K562 (cell line): ENCODE results near the gene FAM120B. TPM values are rescaled to one million over a fixed set of nuclear protein-coding genes. Genes with fewer than 3 reads are reported as not detected.

Experiments
- ATAC-seq: fragments of 200-7000 bp; cut with Tn5 transposase; 3 replicates; pipeline ENCODE4 v1.9.1; 2020; ENCODE audit warnings: moderate library complexity
- BruUV-seq: library from RNA; stranded (reverse); fragments of 400-500 nt; replicated peaks from 2 replicates; lab custom pipeline; 2021; lab: Mats Ljungman, UMichigan
- CTCF ChIA-PET: fragments of 300-600 bp; formaldehyde crosslinking; extraction: SDS; loops from one replicate; lab custom pipeline; 2021; ENCODE audit warnings: low intra/inter-chr PET ratio; lab: Yijun Ruan, JAX
- POLR2A ChIA-PET: fragments of 300-600, 350-650 bp; sonication (Branson Sonifier 250); formaldehyde crosslinking; extraction: SDS; loops from one replicate; lab custom pipeline; 2021; ENCODE audit warnings: antibody characterized with exemption, inconsistent platforms; lab: Yijun Ruan, JAX
- DNase-seq, 4 experiments: peaks; one replicate each; pipeline versions ENCODE4 v3.0.0 to v3.0.0-alpha.2; 2011 to 2018; ENCODE audit warnings: low spot score in 3 of 4, mixed read lengths in 3 of 4; ENCODE audit errors: extremely low read depth in 1 of 4
- FAIRE-seq: peaks from 2 replicates; lab custom pipeline; 2011; peaks lifted over from hg19 to GRCh38; lab: Jason Lieb, UNC
- H2AFZ ChIP-seq: 2 replicates; pipeline ENCODE4 v1.6.0; 2011; ENCODE audit warnings: low read depth, low read length, control low read depth, inconsistent platforms
- H3K27ac ChIP-seq: fragments of 200-600 bp; 3 replicates; pipeline ENCODE4 v1.8.0; 2011; ENCODE audit warnings: low read depth, mild to moderate bottlenecking, control low read depth, inconsistent platforms, low read length, moderate library complexity, mixed read lengths; ENCODE audit errors: extremely low read depth
- H3K27me3 ChIP-seq, 2 experiments: fragments of 300-600 bp in 1 of 2; 2 replicates in 1 of 2; 3 replicates in 1 of 2; pipeline versions ENCODE4 v1.6.0 to v1.8.0; 2011; ENCODE audit warnings: inconsistent platforms in 2 of 2, low read length in 2 of 2, mild to moderate bottlenecking in 1 of 2, mixed read lengths in 1 of 2, moderate library complexity in 1 of 2; ENCODE audit not compliant: control insufficient read depth in 2 of 2, insufficient read depth in 2 of 2
- H3K36me3 ChIP-seq: fragments of 300-600 bp; 3 replicates; pipeline ENCODE4 v1.8.0; 2011; ENCODE audit warnings: mild to moderate bottlenecking, low read length, inconsistent platforms; ENCODE audit not compliant: control insufficient read depth, insufficient read depth
- H3K4me1 ChIP-seq, 2 experiments: fragments of 200-600 bp in 1 of 2; replicated peaks in 1 of 2; 2 replicates in 1 of 2; 3 replicates in 1 of 2; pipeline versions ENCODE4 v1.5.1 to v1.8.0; 2011; ENCODE audit warnings: inconsistent platforms in 2 of 2, low read length in 2 of 2, mild to moderate bottlenecking in 1 of 2, mixed read lengths in 1 of 2, moderate library complexity in 1 of 2; ENCODE audit not compliant: control insufficient read depth in 2 of 2, insufficient read depth in 2 of 2
- H3K4me2 ChIP-seq: 2 replicates; pipeline ENCODE4 v1.6.1; 2011; ENCODE audit warnings: low read length, control low read depth, inconsistent platforms, mixed read lengths; ENCODE audit not compliant: insufficient read depth
- H3K4me3 ChIP-seq: fragments of 200-600 bp; sonication (generic), shearing (Covaris generic); 2 replicates; pipeline ENCODE4 v1.5.1; 2016; ENCODE audit warnings: control low read depth, inconsistent platforms
- H3K79me2 ChIP-seq: fragments of 200-600 bp; 3 replicates; pipeline ENCODE4 v1.8.0; 2011; ENCODE audit warnings: low read length, inconsistent platforms; ENCODE audit not compliant: control insufficient read depth, insufficient read depth
- H3K9ac ChIP-seq, 2 experiments: 2 replicates each; pipeline versions ENCODE4 v1.6.0 to v1.6.1; 2011; ENCODE audit warnings: low read depth in 2 of 2, low read length in 2 of 2, control low read depth in 1 of 2, inconsistent platforms in 1 of 2, mild to moderate bottlenecking in 1 of 2, mixed read lengths in 1 of 2; ENCODE audit not compliant: insufficient read depth in 1 of 2
- H3K9me1 ChIP-seq: one replicate; pipeline ENCODE4 v1.6.0; 2011; ENCODE audit warnings: inconsistent platforms, mild to moderate bottlenecking, low read length, moderate library complexity; ENCODE audit not compliant: control insufficient read depth, insufficient read depth
- H3K9me3 ChIP-seq: replicated peaks from 2 replicates; pipeline ENCODE4 v1.5.1; 2011; ENCODE audit warnings: low read depth, low read length, inconsistent platforms; ENCODE audit not compliant: control insufficient read depth, insufficient read depth
- H4K20me1 ChIP-seq: replicated peaks from 2 replicates; pipeline ENCODE4 v1.6.1; 2011; ENCODE audit warnings: low read length, inconsistent platforms, mixed read lengths; ENCODE audit not compliant: control insufficient read depth, insufficient read depth
- ARID2 ChIP-seq: fragments of 450-650 bp; IDR thresholded peaks from 2 replicates; pipeline ENCODE4 v1.6.1; 2017; ENCODE audit warnings: antibody characterized with exemption, mild to moderate bottlenecking
- C11orf30 ChIP-seq: fragments of 450-650 bp; IDR thresholded peaks from 2 replicates; pipeline ENCODE4 v1.6.1; 2016; ENCODE audit warnings: low read depth, mild to moderate bottlenecking
- CHCHD3 ChIP-seq: fragments of 250-450 bp; sonication (Bioruptor Pico); IDR thresholded peaks from 2 replicates; pipeline ENCODE4 v2.1.2; 2022; ENCODE audit warnings: mild to moderate bottlenecking
- DACH1 ChIP-seq: fragments of 450-650 bp; IDR thresholded peaks from 2 replicates; pipeline ENCODE4 v1.6.1; 2018; ENCODE audit not compliant: partially characterized antibody
- FOSL1 ChIP-seq: fragments of 200-800 bp; sonication (Bioruptor generic); conservative IDR thresholded peaks from 2 replicates; pipeline ENCODE4 v1.6.1; 2016; ENCODE audit warnings: missing genetic modification characterization, missing compliant biosample characterization
- HNRNPH1 ChIP-seq: fragments of 200-400 bp; formaldehyde crosslinking; optimal IDR thresholded peaks from 2 replicates; pipeline ENCODE3; 2017; ENCODE audit warnings: low read depth, mild to moderate bottlenecking, low read length, moderate library complexity
- MAFG ChIP-seq: fragments of 450-650 bp; conservative IDR thresholded peaks from 2 replicates; pipeline ENCODE4 v1.6.1; 2016; ENCODE audit warnings: missing genetic modification characterization, missing compliant biosample characterization
- MAFK ChIP-seq: IDR thresholded peaks from 2 replicates; pipeline ENCODE4 v1.6.1; 2011; ENCODE audit warnings: low read length, improper control_type of control experiment
- MBD2 ChIP-seq: sonication (generic); IDR thresholded peaks from 2 replicates; pipeline ENCODE4 v1.6.1; 2016; ENCODE audit warnings: low read depth, borderline replicate concordance
- POLR2AphosphoS2 ChIP-seq: IDR thresholded peaks from 2 replicates; pipeline ENCODE4 v1.6.1; 2012; ENCODE audit warnings: low read length, improper control_type of control experiment
- RAD21 ChIP-seq, 2 experiments: fragments of 250-450 bp in 1 of 2; fragments of 450-650 bp in 1 of 2; sonication (Bioruptor Pico) in 1 of 2; formaldehyde crosslinking in 1 of 2; IDR thresholded peaks in 1 of 2; conservative IDR thresholded peaks in 1 of 2; 2 replicates each; pipeline versions ENCODE4 v1.4.0 to v1.8.0; 2020 to 2022; ENCODE audit warnings: mild to moderate bottlenecking in 2 of 2, moderate library complexity in 1 of 2
- RBM14 ChIP-seq: fragments of 200-400 bp; formaldehyde crosslinking; IDR thresholded peaks from 2 replicates; pipeline ENCODE4 v1.6.1; 2018; ENCODE audit warnings: low read depth, mild to moderate bottlenecking, low read length, moderate library complexity, borderline replicate concordance; ENCODE audit not compliant: insufficient read depth
- SMC3 ChIP-seq: conservative IDR thresholded peaks from 2 replicates; pipeline ENCODE4 v1.6.1; 2011; ENCODE audit warnings: low read depth, low read length, improper control_type of control experiment; ENCODE audit not compliant: insufficient read depth
- SNAPC5 ChIP-seq: fragments of 250-450 bp; sonication (Bioruptor Pico); IDR thresholded peaks from 2 replicates; pipeline ENCODE4 v1.8.0; 2021; ENCODE audit warnings: moderate library complexity, mild to moderate bottlenecking, inconsistent platforms
- TAF7 ChIP-seq: fragments of 450-650 bp; IDR thresholded peaks from 2 replicates; pipeline ENCODE4 v1.6.1; 2016; ENCODE audit warnings: missing genetic modification characterization, missing compliant biosample characterization
- TSC22D4 ChIP-seq: fragments of 450-650 bp; IDR thresholded peaks from 2 replicates; pipeline ENCODE4 v1.6.1; 2016; ENCODE audit warnings: missing genetic modification characterization, missing biosample characterization, control low read depth
- ZBTB2 ChIP-seq: fragments of 450-650 bp; IDR thresholded peaks from 2 replicates; pipeline ENCODE4 v1.6.1; 2016; ENCODE audit warnings: antibody characterized with exemption
- ZBTB9 ChIP-seq: fragments of 450-650 bp; formaldehyde crosslinking; IDR thresholded peaks from 2 replicates; pipeline ENCODE4 v1.4.0; 2020; ENCODE audit warnings: mild to moderate bottlenecking, moderate library complexity
- ZNF146 ChIP-seq: IDR thresholded peaks from one replicate; pipeline ENCODE4 v1.6.1; 2018; ENCODE audit warnings: missing compliant biosample characterization; ENCODE audit not compliant: unreplicated experiment
- ZNF253 ChIP-seq: fragments of 250-450 bp; sonication (Bioruptor Pico); conservative IDR thresholded peaks from 2 replicates; pipeline ENCODE4 v1.6.1; 2021; ENCODE audit warnings: mild to moderate bottlenecking
- ZNF316 ChIP-seq: fragments of 450-650 bp; IDR thresholded peaks from 2 replicates; pipeline ENCODE4 v1.6.1; 2016
- ZNF507 ChIP-seq: conservative IDR thresholded peaks from 2 replicates; pipeline ENCODE4 v1.6.1; 2017; ENCODE audit warnings: missing genetic modification characterization, missing compliant biosample characterization
- ZNF696 ChIP-seq: fragments of 250-450 bp; sonication (Bioruptor Pico); conservative IDR thresholded peaks from 2 replicates; pipeline ENCODE4 v1.4.0; 2020; ENCODE audit warnings: mild to moderate bottlenecking, moderate library complexity
- WGBS: fragments of 100-300 bp; shearing (Covaris generic); methylation state at CpG from one replicate; pipeline ENCODE4 v1.1.6; 2016; ENCODE audit warnings: low coverage, mixed read lengths; ENCODE audit not compliant: insufficient coverage; ENCODE audit errors: missing lambda C conversion rate; 5-methylcytosine and 5-hydroxymethylcytosine counted together
- in situ Hi-C: fragments of 300-500 bp; cut with MboI; formaldehyde crosslinking; loops from 4 replicates; pipeline ENCODE4 v1.15.0; 2018; ENCODE audit warnings: inconsistent platforms, mixed read lengths
- intact Hi-C: fragments of 100-400 bp; cut with micrococcal nuclease; formaldehyde crosslinking; loops from 2 replicates; pipeline ENCODE4 v1.14.2; 2022
- polyA plus RNA-seq, 8 experiments: library from polyadenylated mRNA; depleted of rRNA in 4 of 8; stranded (reverse) in 5 of 8; unstranded in 3 of 8; fragments of >200 nt; fragmentation: Nextera tagmentation in 2 of 8; fragmentation: Illumina TruSeq in 1 of 8; extraction: Ambion mirVana in 2 of 8; extraction: Trizol in 1 of 8; gene quantifications; 2 replicates each; pipeline versions ENCODE4 v1.2.1 to v1.2.3, GENCODE V29; 2011 to 2014; ENCODE audit warnings: inconsistent platforms in 1 of 8, missing spikeins in 1 of 8
- total RNA-seq, 7 experiments: library from RNA; depleted of rRNA in 6 of 7; stranded (reverse); fragments of >200 nt in 6 of 7; fragmentation: Illumina TruSeq in 2 of 7; extraction: Trizol in 2 of 7; gene quantifications; 2 replicates each; pipeline versions ENCODE4 v1.2.1 to v1.2.3, GENCODE V29; 2011 to 2021; ENCODE audit warnings: low replicate concordance in 1 of 7
- TF ChIP-seq, protein P1 (sequence below): fragments of 250-450 bp; sonication (Bioruptor Pico); IDR thresholded peaks from 2 replicates; pipeline ENCODE4 v1.9.0; 2021; ENCODE audit warnings: mild to moderate bottlenecking

FAM120B gene
- total and polyA plus RNA-seq, 9 of the 15 experiments (the other 6 are each of a cell fraction or from before 2014, with no cell fraction given): 3.5 to 22.6 (median 14.7) TPM

DNA sequence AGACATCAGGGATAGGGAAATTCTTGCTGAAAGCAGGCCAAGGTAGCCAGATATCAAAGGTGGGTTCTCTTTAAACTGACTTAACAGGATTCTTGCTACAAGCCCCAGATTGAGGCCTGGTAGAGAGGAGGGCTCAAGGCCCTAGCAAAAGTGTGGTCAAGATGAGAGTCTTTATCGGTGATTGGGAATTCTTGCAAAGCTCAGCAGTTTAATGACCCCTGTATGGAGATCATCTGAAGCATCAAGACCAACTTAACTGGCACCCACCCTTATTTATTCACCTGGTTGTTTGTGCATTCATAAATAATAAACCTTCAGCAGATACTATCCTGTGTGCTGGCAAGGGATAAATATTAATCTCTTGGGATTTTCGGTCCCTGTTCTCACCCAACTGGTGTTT lies 6.3 kb downstream of the FAM120B start:
- CTCF ChIA-PET: no interaction called here
- Histone ChIP-seq H4K20me1 (peaks cover 14% of the 10 kb centered on the region), H3K4me1 (peaks cover under 1 to 7% of the 10 kb centered on the region in 2 experiments; a peak in 3 of 5 replicates), H2AFZ (no peak overlapping the region), H3K79me2 (peaks cover 66% of the 10 kb centered on the region), H3K36me3 (peaks cover 29% of the 10 kb centered on the region; the same call in 2 of the 3 replicates), H3K9me1 (peaks cover 2% of the 10 kb centered on the region), H3K27me3 (no peaks in the 10 kb centered on the region), H3K27ac (no peak overlapping the region), H3K9ac (no peak overlapping the region), H3K4me3 (no peak overlapping the region), H3K4me2 (no peak overlapping the region), H3K9me3 (no peaks in the 10 kb centered on the region)
- DNase-seq: no peak
- in situ Hi-C loops (no loop called here), intact Hi-C loops (no loop called here)
- no peak for ATAC-seq
- POLR2A ChIA-PET: no interaction called here
- BruUV-seq: no TSS peak
- WGBS: 85% methylated on average over 2 of the region's 2 CpGs
- no peak for FAIRE-seq
- TF ChIP-seq MAFG (tag) (0 out of 2 replicates have a peak, but pooled peaks have one; percentile 14), SMC3 (no peak), C11orf30 (peak; percentile 49; the same call in 1 of the 2 replicates), TSC22D4 (tag) (no peak), ARID2 (no peak), RBM14 (no peak), ZBTB2 (no peak), ZNF146 (CRISPR knock-in tag) (no peak), POLR2AphosphoS2 (no peak), SNAPC5 (CRISPR knock-in tag) (no peak), FOSL1 (no peak), ZNF696 (CRISPR knock-in tag) (no peak), MBD2 (no peak), DACH1 (no peak), ZNF253 (CRISPR knock-in tag) (no peak), MAFK (peak; percentile 57), ZNF507 (no peak), TAF7 (no peak), ZNF316 (peak; percentile 57), CHCHD3 (no peak), RAD21 (CRISPR knock-in tag; conservative IDR thresholded peaks at IDR 0.05 in 1 of 2, IDR thresholded peaks at IDR 0.05 in 1 of 2) (no peak), ZBTB9 (CRISPR knock-in tag) (no peak), HNRNPH1 (no peak)
- TF ChIP-seq, protein P1, sequence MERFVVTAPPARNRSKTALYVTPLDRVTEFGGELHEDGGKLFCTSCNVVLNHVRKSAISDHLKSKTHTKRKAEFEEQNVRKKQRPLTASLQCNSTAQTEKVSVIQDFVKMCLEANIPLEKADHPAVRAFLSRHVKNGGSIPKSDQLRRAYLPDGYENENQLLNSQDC: no peak
